NCI-H510A (cell line): ENCODE results near the gene LDLRAD4.

Source experiments
- DNase-seq: peaks from one replicate; lab custom pipeline; 2025; lab: John Stamatoyannopoulos, UW

LDLRAD4 gene

DNA sequence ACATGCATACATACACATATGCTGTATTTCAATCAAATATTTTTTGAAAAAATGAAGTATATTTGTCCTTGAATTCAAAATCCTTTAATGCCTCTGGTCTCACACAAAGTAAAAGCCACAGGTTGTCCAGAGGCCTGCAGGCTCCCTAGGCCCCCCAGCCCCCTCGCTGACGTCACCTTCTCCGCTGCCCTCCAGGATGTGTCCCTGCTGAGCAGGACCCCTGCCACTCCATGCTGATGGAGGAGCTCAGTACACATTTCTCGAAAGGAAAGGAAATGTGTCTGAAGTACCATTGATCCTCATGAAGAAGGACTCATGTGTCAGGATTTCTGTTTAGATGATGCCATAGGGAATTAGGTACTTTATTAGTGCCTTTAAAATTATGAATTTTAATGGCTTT, 212.1 kb downstream of the LDLRAD4 start:
- no peak for DNase-seq

DNA sequence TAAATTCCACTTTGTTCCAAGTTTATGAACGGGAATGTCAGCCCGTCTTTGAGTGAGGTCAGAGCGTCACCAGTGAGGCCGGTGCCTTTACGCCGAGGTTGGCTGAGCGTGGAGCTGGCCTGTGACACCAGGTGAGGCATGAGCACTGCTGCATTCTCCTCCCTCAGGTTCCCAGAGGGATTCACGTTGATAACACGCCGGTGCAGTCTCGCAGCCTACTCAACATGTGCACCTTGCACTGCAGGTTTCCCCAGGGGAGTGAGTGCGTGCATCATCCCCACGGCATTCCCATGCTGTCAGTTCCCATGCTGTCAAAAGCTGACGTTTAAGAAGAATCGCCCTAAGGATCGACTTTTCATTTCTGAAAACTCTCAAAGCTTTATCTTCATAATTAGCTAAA, 213.3 kb downstream of the LDLRAD4 start:
- no peak for DNase-seq

DNA sequence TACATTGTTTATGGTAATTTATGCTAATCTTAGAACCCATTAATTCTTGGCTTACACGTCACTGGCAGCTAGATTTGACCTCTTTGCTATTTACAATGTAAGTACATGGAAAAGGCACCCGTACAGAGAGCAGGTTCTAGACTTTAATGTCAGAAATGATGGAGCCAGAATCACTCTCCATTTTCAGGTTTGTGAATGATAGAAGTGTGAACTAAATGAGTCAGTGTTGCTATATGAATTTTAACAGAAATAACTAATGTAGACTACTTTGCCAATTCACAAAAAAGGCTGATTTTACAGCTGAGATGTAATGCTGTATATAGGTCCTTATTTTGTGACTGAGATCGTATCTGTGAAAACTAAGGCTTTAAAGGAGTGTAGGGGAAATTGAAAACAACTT, 214.6 kb downstream of the LDLRAD4 start:
- no peak for DNase-seq

DNA sequence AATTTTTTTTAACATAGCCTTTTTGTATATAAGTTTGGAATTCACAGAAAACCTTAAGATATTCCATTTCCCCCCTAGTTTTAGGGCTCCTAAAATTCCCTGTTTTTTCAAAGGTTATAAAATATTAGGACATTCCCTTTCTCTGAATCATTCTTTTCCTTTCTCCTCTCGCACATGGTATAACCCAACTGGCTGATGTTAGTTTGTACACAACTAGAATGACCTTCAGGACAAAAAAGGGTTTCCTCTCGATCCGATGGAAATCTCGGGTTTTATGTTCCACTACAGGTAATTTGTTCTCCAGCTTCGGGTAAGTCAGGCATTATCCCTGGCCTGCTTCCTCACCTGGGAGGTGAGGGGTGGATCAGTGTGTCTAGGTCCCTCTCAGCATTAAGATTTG, 215.1 kb downstream of the LDLRAD4 start:
- no peak for DNase-seq

DNA sequence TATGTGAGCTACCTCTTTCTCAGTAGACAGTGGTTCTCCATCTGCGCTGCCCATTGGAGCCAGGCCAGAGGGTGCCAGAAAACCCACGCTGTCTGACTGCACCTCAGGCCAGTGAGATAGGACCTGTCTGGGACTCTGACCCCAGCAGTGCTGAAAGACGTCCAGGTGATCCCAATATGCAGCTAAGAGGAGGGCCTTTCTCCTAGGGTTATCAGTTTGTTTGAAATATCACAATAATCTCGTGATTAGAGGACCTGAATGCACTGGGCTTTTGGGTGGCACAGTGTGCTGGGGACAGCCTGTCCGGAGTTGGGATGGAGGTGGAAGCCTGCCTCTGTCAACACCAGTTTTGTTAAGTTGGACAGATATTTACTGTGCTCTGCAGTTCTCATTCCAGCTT, 216.3 kb downstream of the LDLRAD4 start:
- no peak for DNase-seq

GRCh38 chr18:13435586-13436333, 217.2 kb downstream of the LDLRAD4 start:
- no peak for DNase-seq

DNA sequence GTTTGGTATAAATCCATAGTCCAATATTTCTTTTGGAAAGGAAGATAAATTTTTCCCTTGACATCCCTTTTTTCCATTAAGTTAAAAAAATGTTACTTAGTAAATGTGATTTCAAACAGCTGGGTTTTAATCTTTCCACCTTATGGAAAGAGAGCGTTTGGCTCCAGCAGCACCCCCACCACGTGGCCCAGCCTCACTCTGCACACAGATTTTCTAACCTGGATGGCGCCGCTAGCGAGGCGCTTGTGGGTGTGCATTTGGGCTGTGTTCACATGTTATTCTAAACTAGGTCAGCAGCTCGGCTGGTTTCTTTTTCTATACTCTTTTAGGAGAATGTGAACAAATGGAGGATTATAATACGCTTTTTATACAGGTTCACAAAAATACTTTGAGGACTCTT, 218.0 kb downstream of the LDLRAD4 start:
- no peak for DNase-seq

- DNase-seq: no peak
These were observed 218.5 kb downstream of the LDLRAD4 start for GRCh38 chr18:13437034-13437433.

DNA sequence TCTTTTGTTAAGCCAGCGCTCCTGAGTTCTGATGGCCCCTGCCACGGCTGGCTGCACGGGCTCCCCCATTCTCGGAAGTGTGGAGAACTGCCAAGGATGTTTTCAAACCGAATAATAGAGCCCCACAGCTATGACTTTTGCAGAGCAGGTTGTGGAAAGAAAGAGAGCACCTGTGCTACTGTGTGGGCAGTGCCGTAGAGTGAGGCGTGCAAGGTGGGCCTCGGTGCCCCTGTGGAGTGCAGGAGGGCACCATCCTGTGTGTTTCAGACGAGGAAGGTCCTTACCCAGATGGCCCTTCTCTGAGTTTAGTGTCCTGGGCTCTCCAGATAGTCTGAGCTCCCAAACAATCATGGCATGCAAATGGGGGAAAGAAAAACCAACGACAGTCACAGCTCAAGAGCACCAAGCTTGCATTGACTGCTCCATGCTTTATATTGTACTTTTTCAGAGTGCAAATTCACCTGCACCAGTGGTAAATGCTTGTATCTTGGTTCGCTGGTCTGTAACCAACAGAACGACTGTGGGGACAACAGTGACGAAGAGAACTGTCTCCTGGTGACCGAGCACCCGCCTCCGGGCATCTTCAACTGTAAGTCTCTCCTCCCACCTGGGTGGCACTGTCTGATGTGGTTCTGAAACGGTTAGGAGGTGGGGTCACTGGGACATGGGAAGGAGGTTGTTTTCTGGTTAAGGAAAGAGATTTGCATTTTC, 219.4 kb downstream of the LDLRAD4 start:
- no peak for DNase-seq

GRCh38 chr18:13438507-13439056, 220.0 kb downstream of the LDLRAD4 start:
- no peak for DNase-seq

DNA sequence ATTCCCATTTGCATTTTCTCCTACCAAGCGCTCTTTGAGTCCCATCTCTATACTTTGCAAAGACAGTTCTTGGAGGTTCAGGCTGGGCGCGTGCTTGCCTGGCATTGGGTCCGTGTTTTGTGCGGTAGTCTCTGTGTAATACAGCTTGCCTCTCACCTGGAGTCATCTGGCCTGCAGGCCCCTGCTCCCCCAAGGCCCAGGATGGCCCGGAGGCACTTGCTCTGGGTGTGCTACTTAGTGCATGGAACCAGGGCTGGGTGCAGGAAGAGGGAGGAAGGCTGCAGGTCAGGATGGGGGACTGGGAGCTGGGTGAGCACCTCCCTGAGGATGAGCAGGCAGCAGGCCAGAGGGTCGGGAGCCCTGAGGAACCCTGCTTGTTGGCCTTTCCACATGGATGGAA, 220.9 kb downstream of the LDLRAD4 start:
- DNase-seq: no peak

- no peak for DNase-seq
These were observed 222.0 kb downstream of the LDLRAD4 start for GRCh38 chr18:13440277-13441248.

GRCh38 chr18:13441736-13442135, 223.2 kb downstream of the LDLRAD4 start:
- no peak for DNase-seq

DNA sequence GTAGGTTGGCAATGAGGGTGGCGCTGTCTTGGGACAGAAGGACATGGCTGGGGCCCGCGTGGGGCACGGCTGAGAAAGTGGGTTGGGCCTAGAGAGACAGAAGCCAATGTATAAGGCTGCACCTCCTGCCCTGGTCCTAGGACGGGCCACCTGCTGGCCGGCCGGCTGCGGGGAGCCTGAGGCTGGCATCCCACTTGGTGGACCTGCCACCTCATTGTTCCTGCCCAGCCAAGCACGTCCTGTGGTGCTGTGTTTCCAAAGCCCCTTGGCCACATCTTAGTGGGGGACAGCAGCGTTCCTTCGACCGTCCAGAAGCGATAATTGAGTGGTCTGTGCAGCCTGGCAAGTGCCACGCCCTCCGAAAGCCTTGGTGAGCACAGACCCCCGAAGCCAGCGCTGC, 223.9 kb downstream of the LDLRAD4 start:
- DNase-seq: no peak

GRCh38 chr18:13443552-13443951, 225.0 kb downstream of the LDLRAD4 start:
- DNase-seq: no peak

DNA sequence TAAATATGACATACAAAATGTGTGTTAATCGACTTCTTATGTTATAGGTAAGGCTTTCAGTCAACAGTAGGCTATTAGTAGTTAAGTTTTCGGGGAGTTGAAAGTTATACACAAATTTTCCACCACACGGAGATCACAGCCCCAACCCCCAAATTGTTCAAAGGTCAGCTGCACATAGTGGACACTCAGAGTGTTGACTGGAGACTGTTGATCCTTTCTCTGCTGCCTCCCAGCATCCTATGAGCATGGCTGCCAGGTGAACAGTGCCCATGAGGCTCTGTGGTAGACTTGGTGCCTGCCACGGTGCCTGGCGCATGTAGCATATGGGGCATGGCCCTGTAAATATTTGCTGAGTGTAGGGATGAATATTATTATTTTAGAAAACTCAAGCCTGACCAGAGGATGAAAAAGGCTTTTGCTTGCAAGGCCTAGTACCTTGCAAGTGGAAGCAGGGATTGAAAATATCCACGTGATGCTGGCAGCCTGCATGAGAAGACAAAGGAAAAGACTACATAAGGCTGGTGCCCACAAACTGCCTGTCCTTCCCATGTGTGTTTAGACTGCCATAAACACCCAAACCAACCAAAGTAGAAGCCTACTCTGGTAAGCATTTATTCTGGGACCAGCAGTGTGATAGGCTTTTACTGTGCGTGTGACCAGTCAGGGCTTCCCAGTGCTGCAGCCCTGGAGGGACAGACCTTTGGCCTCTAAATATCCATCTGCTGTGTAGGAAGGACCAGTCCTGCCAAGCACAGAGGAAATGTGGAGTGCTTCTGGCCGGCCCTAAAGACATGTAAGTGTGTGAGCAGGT, 226.1 kb downstream of the LDLRAD4 start:
- DNase-seq: no peak

DNA sequence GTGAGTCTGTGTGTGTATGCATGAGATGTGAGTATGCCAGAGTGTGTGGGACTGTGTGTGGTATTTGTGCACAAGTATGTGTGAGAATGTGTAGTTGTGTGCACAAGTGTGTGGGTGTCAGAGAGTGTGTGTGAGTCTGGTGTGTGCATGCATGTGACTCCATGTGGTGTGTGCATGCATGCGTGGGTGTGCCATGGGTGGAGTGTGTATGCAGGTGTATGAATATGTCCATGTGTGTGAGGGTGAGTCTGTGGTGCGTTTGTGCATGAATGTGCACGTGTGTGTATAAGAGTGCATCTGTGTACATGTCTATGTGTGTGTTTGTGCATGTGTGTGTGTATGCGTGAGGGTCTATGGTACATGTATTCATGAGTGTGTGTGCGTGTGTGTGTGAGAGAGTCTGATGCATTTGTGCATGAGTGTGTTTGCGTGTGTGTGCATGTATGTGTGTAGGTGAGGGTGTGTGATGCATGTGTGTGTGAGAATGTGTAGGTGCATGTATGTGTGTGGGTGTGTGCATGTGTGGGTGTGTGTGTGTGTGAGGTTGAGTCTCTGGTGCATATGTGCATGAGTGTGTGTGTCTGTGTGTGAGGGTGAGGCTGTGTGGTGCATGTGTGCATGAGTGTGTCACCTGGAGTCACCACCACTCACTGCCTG, 226.8 kb downstream of the LDLRAD4 start:
- DNase-seq: no peak

GRCh38 chr18:13446024-13446423, 227.5 kb downstream of the LDLRAD4 start:
- DNase-seq: no peak

DNA sequence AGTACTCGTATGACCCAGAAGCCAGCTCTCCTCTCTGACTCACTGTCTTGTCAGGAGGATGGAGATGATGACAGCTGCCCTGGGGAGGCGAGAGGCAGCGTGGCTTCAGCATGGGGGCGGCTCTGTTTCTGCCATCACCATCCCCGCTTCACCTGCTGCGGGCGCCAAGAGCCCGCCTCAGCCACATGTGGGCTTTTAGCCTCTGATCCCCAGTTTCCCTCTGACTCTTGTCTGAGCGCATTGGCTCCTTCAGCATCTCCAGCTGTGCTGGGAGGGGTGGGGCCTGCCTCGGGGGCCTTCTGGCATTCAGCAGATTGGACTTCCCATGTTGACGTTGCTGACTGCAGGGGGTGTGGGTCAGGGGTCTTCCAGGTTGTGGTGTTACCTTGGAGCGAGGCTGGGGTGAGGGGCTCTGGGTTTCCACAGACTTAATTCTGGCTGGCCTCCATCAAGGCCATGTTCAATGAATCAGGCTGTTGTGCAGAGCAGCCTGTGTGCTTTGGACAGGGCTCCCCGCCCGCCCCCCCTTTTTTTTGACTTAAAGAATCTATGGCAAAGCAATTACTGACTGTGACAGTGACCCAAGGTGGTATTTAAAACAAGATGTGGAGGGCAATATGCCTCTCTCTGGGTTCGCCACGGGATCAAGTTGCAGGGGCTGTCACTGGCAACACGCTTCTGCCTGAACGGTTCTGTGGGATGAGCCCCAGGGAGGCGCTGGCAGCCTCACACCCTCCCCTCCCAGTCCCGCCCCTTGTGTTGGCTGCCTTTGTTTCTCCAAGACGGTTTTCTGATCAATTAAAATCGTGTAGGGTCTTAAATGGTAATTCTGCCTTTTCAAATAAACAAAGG, 228.3 kb downstream of the LDLRAD4 start:
- no peak for DNase-seq
